ENCODE measurements around the gene NKX1-1.
"Not testable (repeated sequence)": the region's sequence is repeated elsewhere in the genome, so short reads cannot be mapped to it uniquely, and the experiment has no call there.

Gene NKX1-1

DNA sequence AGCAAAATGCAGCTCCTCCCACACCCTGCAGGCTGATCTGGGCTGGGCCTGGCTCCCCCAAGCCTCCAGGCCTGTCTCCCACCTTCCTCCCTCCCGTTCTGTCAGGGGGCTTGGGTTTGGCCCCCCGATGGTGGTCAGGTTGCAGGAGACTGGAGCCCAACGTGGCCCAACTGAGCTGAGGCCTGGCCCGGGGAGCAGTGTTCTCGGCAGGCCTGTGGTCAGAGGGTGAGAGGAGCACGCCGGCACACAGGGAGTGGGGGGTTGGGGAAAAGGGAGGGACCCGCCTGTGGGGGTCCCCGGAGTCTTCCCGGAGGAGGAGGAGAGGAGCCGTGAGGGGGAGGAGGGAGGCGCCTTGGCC is 43.2 kb upstream of the NKX1-1 start:
- TF ChIP-seq, protein P1, sequence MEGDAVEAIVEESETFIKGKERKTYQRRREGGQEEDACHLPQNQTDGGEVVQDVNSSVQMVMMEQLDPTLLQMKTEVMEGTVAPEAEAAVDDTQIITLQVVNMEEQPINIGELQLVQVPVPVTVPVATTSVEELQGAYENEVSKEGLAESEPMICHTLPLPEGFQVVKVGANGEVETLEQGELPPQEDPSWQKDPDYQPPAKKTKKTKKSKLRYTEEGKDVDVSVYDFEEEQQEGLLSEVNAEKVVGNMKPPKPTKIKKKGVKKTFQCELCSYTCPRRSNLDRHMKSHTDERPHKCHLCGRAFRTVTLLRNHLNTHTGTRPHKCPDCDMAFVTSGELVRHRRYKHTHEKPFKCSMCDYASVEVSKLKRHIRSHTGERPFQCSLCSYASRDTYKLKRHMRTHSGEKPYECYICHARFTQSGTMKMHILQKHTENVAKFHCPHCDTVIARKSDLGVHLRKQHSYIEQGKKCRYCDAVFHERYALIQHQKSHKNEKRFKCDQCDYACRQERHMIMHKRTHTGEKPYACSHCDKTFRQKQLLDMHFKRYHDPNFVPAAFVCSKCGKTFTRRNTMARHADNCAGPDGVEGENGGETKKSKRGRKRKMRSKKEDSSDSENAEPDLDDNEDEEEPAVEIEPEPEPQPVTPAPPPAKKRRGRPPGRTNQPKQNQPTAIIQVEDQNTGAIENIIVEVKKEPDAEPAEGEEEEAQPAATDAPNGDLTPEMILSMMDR (IDR thresholded peaks at IDR 0.05; ENCODE audit: low read depth, low read length): no peak
- no peak for DNase-seq (ENCODE audit: low read depth, low spot score)
- in situ Hi-C loops (cut with HindIII; ENCODE audit: low sequenced_read_pairs): no loop called here

DNA sequence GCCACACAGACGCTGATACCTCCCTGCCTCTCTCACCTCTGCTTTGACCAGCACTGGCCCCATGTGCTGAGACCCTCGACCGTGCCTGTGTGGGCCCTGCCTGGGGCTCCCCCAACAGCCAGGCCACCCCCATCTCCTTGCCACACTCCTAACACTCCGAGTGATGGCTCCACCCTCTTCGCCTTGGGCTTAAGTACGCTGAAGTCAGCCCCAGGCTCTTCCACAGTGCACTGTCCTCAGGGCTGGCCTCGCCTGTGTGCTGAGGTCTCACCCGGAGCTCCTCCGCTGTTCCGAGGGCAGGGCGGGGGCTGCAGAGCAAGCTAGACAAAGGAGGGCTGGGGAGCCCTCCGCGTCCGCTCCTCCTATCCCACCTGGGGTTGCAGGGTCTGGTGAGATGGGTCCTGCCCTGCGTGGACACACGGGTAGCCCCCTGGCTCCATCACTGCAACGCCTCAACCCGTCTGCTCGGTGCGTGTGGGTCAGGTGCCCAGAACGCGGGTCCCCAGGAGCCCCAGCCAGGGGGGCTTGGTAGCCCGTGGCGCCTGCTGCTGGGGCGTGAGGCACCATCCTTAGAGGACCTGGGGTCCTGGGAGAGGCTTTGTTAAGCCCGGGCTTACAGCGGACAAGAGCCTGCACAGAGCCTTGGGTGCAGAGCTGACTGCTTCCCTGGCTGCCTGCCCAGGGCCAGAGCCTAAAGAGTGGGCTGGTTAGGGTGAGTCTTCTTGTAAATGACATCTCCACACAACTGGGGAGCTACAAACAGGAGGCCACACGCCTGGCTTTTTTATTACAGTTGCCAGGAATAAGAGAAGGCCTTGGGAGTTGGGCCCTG is 42.6 kb upstream of the NKX1-1 start:
- TF ChIP-seq, protein P1 (IDR thresholded peaks at IDR 0.05; ENCODE audit: low read depth, low read length): no peak

More for the DNA sequence above, 43.2 kb upstream of the NKX1-1 start:
- H3K4me3 ChIP-seq (ENCODE audit: low read depth, low read length): no peak overlapping the region

DNA sequence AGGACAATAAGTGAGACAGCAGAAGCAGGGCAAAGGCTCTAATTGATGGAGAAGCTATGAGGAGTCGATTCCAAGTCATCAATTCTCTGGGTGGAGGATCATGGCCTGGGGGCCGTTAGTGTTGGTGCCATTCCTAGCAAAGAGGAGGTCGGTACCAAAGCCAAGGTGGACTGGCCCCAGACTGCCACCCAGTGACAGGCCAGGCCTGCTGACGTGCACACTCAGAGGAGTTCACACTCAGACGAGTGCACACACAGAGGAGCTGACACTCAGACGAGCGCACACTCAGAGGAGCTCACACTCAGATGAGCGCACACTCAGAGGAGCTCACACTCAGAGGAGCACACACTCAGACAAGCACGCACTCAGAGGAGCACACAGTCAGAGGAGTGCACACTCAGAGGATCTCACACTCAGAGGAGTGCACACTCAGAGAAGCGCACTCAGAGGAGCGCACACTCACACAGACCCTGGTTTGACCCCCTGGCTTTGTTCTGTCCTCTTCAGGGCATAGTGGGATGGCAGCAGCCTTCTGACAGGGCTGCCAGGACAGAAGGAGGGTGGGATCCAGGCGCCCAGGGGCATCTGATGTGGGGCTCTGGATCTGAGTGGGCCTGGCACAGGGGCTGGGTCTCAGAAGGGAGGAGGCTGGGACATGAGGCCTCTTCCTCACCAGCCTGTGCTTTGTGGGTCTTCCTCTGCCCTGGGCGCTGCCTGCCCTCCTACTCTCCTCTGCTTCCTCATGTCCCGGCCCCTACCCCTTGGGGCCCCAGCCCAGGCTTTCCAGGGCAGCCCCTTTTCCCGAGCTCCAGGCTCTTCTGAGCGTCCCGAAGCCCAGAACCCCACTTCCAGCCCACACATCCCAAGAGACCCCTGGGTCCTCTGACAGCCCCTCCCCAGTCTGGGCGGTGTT is 41.7 kb upstream of the NKX1-1 start:
- TF ChIP-seq, protein P1 (IDR thresholded peaks at IDR 0.05; ENCODE audit: low read depth, low read length): no peak
- in situ Hi-C loops (cut with HindIII; ENCODE audit: low sequenced_read_pairs): no loop called here
- H3K4me3 ChIP-seq (ENCODE audit: low read depth, low read length): no peak overlapping the region
- DNase-seq (ENCODE audit: low read depth, low spot score): no peak

More for the DNA sequence above, 42.6 kb upstream of the NKX1-1 start:
- H3K4me3 ChIP-seq (ENCODE audit: low read depth, low read length): no peak overlapping the region
- DNase-seq (ENCODE audit: low read depth, low spot score): no peak
- in situ Hi-C loops (cut with HindIII; ENCODE audit: low sequenced_read_pairs): no loop called here

DNA sequence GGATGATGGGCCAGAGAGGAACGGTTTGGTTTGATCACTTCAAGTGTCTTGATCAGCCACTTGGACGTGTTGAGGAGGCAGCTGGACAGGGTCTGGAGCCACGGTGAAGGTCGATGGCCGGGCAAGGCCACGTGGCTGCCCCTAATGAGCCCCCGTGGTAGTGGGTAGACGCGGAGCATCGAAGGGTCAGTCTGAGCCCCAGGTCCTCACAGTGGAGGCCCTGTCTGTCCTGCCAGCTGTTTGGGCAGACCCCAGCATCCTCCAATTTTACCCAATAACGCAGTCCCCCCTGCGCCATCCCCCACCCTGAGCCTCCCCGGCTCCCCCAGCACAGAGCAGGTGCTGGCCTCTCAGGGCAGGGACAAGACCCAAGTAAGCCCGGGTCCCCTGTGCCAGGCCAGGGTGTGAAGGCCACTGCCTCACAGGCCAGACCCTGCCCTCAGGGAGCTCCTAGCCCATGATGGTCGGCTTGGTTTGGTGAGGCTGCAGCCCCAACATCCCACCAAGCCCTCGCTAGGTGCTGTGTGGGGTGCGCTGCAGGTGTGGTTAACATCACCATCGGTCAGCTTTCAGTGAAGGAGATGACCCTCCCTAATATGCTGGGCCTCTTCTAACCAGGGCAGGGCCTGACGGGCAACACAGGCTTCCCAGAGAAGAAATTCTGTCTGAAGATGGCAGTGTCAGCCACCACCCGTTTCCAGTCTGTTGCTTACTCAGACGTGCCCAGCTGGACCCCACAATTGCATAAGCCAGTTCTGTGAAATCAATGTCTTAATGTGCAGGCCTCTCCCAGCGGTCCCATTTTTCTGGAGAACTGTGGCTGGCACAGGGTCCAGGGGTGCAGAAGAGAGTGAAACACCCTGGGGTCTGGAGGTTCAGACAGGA is 40.5 kb upstream of the NKX1-1 start:
- DNase-seq (ENCODE audit: low read depth, low spot score): no peak
- in situ Hi-C loops (cut with HindIII; ENCODE audit: low sequenced_read_pairs): no loop called here

DNA sequence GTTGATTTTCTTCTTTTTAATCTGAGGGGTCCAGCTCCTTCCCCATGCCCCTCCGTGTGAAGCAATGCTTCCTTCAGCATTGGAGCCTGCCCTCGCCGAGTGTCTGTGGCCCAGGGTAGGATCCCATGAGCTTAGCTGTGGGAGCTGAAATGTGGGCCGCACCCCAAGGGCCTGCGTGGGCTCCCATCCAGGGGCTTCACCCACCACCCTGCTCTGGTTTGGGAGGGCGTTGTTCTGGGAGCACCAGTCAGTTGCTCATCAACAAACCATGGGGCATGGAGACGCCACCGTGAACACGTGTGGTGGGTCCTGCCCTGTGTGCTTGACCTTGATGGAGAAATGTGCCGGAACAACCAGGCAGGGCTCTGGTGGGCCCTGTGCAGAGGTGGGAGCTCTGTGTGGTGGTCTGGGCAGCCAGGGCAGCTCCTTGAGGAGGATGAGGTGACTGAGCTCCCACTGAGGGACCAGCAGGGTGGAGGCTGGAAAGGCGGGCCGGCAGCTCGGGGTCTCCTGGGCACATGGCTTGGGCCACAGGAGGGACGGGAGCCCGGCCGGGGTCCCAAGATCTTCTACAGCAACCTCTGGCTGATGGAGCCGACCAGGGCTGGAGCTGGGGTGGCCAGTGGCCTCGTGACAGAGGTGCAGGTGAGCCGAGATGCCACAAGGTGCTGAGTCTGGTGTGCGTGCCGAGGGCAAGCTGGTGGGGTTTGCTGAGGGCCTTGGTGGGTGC is 39.6 kb upstream of the NKX1-1 start:
- no peak overlapping the region for H3K4me3 ChIP-seq (ENCODE audit: low read depth, low read length)
- TF ChIP-seq, protein P1 (IDR thresholded peaks at IDR 0.05; ENCODE audit: low read depth, low read length): no peak
- in situ Hi-C loops (cut with HindIII; ENCODE audit: low sequenced_read_pairs): no loop called here
- DNase-seq (ENCODE audit: low read depth, low spot score): no peak

More for the DNA sequence above, 40.5 kb upstream of the NKX1-1 start:
- no peak overlapping the region for H3K4me3 ChIP-seq (ENCODE audit: low read depth, low read length)
- TF ChIP-seq, protein P1 (IDR thresholded peaks at IDR 0.05; ENCODE audit: low read depth, low read length): no peak

DNA sequence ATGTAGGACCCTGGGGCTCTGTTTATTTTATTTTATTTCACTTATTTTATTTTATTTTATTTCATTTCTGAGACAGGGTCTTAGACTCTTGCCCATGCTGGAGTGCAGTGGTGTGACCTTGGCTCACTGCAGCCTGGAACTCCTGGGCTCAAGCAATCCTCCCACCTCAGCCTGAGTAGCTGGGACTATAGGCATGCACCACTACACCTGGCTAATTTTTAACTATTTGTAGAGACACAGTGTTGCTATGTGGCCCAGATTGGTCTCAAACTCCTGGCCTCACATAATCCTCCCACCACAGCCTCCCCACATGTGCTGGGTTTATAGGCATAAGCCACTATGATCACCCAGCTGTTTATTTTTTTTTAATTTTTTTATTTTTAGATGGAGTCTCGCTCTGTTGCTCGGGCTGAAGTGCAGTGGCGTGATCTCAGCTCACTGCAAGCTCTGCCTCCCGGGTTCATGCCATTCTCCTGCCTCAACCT is 37.5 kb upstream of the NKX1-1 start:
- in situ Hi-C loops (cut with HindIII; ENCODE audit: low sequenced_read_pairs); DNase-seq (ENCODE audit: low read depth, low spot score); H3K4me3 ChIP-seq (ENCODE audit: low read depth, low read length): not testable (repeated sequence)

Measured in astrocyte of the spinal cord (primary cell).